Ovary (tissue), 3 donors: ENCODE data around the gene FAM13A.

Experiments used
- EP300 ChIP-seq: sonication (generic); formaldehyde crosslinking; IDR thresholded peaks from one replicate; pipeline ENCODE4 v1.6.1; 2017; ENCODE audit warnings: antibody characterized with exemption
- TF ChIP-seq, protein P1 (sequence below), 3 donors: fragments of 450-650 bp in 2 of 3; fragments of 200-600 bp in 1 of 3; IDR thresholded peaks; one replicate each; pipeline versions ENCODE4 v1.5.1 to v1.8.0; 2016 to 2022; ENCODE audit warnings: antibody characterized with exemption in 3 of 3, mild to moderate bottlenecking in 1 of 3
- donor health status: DM: no; HTN: no; CAD: no.

- TF ChIP-seq, protein P1, sequence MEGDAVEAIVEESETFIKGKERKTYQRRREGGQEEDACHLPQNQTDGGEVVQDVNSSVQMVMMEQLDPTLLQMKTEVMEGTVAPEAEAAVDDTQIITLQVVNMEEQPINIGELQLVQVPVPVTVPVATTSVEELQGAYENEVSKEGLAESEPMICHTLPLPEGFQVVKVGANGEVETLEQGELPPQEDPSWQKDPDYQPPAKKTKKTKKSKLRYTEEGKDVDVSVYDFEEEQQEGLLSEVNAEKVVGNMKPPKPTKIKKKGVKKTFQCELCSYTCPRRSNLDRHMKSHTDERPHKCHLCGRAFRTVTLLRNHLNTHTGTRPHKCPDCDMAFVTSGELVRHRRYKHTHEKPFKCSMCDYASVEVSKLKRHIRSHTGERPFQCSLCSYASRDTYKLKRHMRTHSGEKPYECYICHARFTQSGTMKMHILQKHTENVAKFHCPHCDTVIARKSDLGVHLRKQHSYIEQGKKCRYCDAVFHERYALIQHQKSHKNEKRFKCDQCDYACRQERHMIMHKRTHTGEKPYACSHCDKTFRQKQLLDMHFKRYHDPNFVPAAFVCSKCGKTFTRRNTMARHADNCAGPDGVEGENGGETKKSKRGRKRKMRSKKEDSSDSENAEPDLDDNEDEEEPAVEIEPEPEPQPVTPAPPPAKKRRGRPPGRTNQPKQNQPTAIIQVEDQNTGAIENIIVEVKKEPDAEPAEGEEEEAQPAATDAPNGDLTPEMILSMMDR (IDR thresholded peaks at IDR 0.05), result no peak
- no peak for TF ChIP-seq EP300
Measured at GRCh38 chr4:88933414-88934160, 123.4 kb downstream of the FAM13A start.
